ENCODE results near the gene PRR5. TPM values are rescaled to one million over a fixed set of nuclear protein-coding genes. Genes with fewer than 3 reads are reported as not detected.

The PRR5 gene
- total RNA-seq, 2 donors from 2014 or later: 12.5 to 20.4 TPM

DNA sequence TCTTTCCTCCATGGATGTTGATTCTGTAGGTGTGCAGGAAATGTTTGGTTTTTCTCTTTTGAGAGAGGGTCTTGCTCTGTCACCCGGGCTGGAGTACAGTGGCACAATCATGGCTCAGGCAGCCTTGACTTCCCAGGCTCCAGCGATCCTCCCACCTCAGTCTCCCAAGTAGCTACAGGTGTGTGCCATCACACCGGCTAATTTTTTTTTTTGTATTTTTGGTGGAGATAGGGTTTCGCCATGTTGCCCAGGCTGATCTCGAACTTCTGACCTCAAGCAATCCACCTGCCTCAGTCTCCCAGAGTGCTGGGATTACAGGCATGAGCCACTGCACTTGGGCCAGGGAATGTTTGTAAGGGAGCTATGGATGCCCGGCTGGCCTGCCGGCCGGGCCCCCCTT, 4.5 kb downstream of the PRR5 start:
- Histone ChIP-seq H3K4me3 (no peak overlapping the region), H3K9me3 (no peaks in the 10 kb centered on the region), H3K27ac (no peak overlapping the region), H3K4me1 (peaks cover 20% of the 10 kb centered on the region), H3K36me3 (replicated peaks in 1 of 2; ENCODE audit: insufficient read depth in 1 of 2, low read depth in 2 of 2) (no peaks in the 10 kb centered on the region), H3K27me3 (no peaks in the 10 kb centered on the region)
- TF ChIP-seq POLR2A (IDR thresholded peaks at IDR 0.05): no peak
- TF ChIP-seq, protein P1, sequence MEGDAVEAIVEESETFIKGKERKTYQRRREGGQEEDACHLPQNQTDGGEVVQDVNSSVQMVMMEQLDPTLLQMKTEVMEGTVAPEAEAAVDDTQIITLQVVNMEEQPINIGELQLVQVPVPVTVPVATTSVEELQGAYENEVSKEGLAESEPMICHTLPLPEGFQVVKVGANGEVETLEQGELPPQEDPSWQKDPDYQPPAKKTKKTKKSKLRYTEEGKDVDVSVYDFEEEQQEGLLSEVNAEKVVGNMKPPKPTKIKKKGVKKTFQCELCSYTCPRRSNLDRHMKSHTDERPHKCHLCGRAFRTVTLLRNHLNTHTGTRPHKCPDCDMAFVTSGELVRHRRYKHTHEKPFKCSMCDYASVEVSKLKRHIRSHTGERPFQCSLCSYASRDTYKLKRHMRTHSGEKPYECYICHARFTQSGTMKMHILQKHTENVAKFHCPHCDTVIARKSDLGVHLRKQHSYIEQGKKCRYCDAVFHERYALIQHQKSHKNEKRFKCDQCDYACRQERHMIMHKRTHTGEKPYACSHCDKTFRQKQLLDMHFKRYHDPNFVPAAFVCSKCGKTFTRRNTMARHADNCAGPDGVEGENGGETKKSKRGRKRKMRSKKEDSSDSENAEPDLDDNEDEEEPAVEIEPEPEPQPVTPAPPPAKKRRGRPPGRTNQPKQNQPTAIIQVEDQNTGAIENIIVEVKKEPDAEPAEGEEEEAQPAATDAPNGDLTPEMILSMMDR (IDR thresholded peaks at IDR 0.05): no peak
- ATAC-seq (no peak), DNase-seq (no peak)
- intact Hi-C loops (cut with DNase I): no loop called here
- WGBS, 2 donors: 78 to 87% methylated on average over 7 of the region's 8 CpGs

DNA sequence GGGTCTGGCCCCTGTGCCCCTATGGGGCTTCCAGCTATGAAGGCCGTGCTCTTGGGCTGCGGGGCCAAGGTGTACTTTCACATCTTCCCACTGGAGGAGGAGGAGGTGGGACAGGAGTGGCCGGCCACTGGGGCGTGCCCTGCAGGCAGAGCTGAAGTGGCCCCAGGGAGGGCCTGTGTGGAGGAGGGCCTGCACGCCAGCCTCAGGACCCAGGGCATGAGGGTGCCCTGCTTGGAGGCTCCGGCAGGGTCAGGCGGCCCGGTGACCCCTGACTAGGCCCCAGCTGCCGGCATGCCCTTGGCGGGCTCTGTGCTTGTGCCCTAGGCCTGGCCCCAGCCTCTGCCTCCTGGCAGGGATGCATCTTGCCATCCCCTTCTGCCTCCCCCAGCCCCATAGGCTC, 5.2 kb downstream of the PRR5 start:
- WGBS, 2 donors: 94% methylated on average over 9 of the region's 10 CpGs; no CpG with 5 or more reads in 1 of the 2 donors
- Histone ChIP-seq H3K4me3 (no peak overlapping the region), H3K36me3 (replicated peaks in 1 of 2; ENCODE audit: insufficient read depth in 1 of 2, low read depth in 2 of 2) (no peaks in the 10 kb centered on the region), H3K27ac (no peak overlapping the region), H3K4me1 (peaks cover 16% of the 10 kb centered on the region), H3K9me3 (no peaks in the 10 kb centered on the region), H3K27me3 (no peaks in the 10 kb centered on the region)
- DNase-seq (no peak), ATAC-seq (no peak)
- intact Hi-C loops (cut with DNase I): no loop called here
- TF ChIP-seq, protein P1 (IDR thresholded peaks at IDR 0.05): no peak
- TF ChIP-seq POLR2A (IDR thresholded peaks at IDR 0.05): no peak

DNA sequence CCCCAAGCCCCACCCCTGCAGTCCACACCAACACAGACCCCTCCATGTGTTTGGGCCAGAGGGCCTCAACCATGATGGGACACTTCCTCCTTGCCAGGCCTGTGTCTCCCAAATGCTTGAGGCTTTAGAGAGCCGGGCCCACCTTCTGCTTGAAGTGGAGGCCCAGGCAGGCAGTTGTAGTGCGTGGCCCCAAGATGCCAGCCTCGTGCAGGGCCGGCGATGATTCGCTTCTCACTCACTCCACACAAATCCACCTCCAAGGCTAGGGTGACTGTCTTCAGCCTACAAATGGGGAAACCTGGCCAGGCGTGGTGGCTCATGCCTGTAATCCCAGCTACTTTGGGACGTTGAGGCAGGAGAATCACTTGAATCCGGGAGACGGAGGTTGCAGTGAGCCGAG, 5.7 kb downstream of the PRR5 start:
- WGBS, 2 donors: 89 to 98% methylated on average over 9 to 10 of the region's 11 CpGs
- no peak for TF ChIP-seq POLR2A (IDR thresholded peaks at IDR 0.05)
- TF ChIP-seq, protein P1 (IDR thresholded peaks at IDR 0.05): no peak

DNA sequence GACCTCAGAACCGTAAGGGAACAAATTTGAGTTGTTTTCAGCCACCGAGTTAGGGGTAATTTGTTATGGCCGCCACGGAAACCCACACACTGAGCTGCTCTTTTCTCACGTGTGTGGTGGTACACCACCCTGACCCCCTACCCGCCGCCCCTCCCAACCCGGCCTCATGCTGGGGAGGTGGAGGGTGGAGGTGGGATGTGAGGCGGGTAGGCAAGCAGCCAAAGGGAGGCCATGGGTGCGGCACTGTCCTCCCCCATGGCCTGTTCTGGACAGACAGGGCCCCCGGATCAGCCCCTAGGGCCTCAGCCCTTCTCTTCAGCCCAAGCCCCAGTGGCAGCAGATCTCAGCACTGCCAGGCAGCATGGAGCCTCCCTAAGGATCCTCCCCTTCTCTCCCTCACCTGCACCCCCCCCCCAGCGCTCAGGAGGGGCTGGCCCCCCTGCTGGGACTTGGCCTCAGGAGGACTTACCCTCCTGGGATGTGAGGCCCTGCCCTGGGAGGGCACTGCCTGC, 7.9 kb downstream of the PRR5 start:
- DNase-seq (no peak), ATAC-seq (no peak)
- intact Hi-C loops (cut with DNase I): no loop called here
- TF ChIP-seq, protein P1 (IDR thresholded peaks at IDR 0.05): no peak
- no peak for TF ChIP-seq POLR2A (IDR thresholded peaks at IDR 0.05)
- H3K4me3 ChIP-seq: no peak overlapping the region
- H3K9me3 ChIP-seq: no peaks in the 10 kb centered on the region
- H3K36me3 ChIP-seq (replicated peaks in 1 of 2; ENCODE audit: insufficient read depth in 1 of 2, low read depth in 2 of 2): no peaks in the 10 kb centered on the region
- no peak overlapping the region for H3K27ac ChIP-seq
- no peaks in the 10 kb centered on the region for H3K27me3 ChIP-seq
- H3K4me1 ChIP-seq: no peaks in the 10 kb centered on the region
- WGBS, 2 donors: 86 to 89% methylated on average over 11 to 12 of the region's 12 CpGs

More for the DNA sequence above, 5.7 kb downstream of the PRR5 start:
- Histone ChIP-seq H3K27me3 (no peaks in the 10 kb centered on the region), H3K4me1 (peaks cover 14% of the 10 kb centered on the region), H3K9me3 (no peaks in the 10 kb centered on the region), H3K27ac (no peak overlapping the region), H3K4me3 (no peak overlapping the region), H3K36me3 (replicated peaks in 1 of 2; ENCODE audit: insufficient read depth in 1 of 2, low read depth in 2 of 2) (no peaks in the 10 kb centered on the region)
- DNase-seq (no peak), ATAC-seq (no peak)
- intact Hi-C loops (cut with DNase I): no loop called here

DNA sequence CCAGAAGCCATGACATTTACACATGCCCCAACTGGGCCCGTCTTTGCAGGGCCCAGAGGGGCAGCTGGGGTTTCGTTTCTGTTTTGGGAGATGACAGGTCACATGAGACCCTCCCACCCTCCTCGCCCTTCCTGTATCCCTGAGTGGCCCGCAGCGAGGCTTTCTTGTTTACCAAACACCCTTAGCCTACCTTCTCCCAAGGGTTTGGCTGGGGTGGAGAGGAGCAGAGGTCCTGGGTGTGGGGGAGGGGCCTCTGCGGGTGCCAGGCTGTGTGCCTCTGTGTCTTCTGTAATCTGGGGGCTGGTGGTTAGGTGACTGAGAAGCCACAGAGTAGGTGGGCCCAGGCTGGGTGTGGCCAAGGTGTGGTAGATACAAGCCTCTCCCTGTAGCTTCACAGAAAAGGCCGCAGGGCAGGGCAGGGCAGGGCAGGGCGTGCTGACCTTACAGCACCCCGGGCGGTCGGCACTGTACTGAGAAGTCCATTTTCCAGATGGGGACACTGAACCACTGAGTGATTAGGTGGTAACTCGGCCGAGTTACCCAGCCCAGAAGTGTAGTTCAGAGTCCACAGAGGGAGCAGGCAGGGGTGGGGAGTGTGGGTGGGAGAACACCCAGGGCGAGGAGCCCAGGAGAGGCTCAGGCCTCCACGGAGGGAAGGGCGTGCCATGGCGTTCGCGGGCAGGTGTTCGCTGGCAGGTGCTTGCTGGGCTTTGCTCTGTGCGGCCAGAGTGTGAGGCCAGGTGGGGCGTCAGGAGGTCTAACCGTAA, 8.7 kb downstream of the PRR5 start:
- no peaks in the 10 kb centered on the region for H3K36me3 ChIP-seq (replicated peaks in 1 of 2; ENCODE audit: insufficient read depth in 1 of 2, low read depth in 2 of 2)
- no peak for DNase-seq
- no peak overlapping the region for H3K27ac ChIP-seq
- ATAC-seq: no peak
- 79 to 83% methylated on average over 14 to 23 of the region's 23 CpGs for WGBS, 2 donors
- no peak overlapping the region for H3K4me3 ChIP-seq
- H3K27me3 ChIP-seq: no peaks in the 10 kb centered on the region
- intact Hi-C loops (cut with DNase I): no loop called here
- TF ChIP-seq, protein P1 (IDR thresholded peaks at IDR 0.05): no peak
- no peak for TF ChIP-seq POLR2A (IDR thresholded peaks at IDR 0.05)
- no peaks in the 10 kb centered on the region for H3K9me3 ChIP-seq
- H3K4me1 ChIP-seq: no peaks in the 10 kb centered on the region

All from body of pancreas (tissue), 4 donors.